GM19463 (cell line): Measurements from ENCODE around the gene DIPK1A.
A peak's percentile ranks its signal among the peaks of the same experiment; 100 is the strongest.

ENCODE experiments used
- ATAC-seq: cut with Tn5 transposase; IDR thresholded peaks from one replicate; pipeline ENCODE4 v1.9.1; 2021; ENCODE audit warnings: mild to moderate bottlenecking, moderate library complexity; ENCODE audit not compliant: unreplicated experiment

The DIPK1A gene

GRCh38 chr1:92961131-92961895 is at the start of gene DIPK1A:
TSS of gene DIPK1A (minus strand) at chr1:92961462. CDS start at chr1:92961429, 33 bp downstream.
- ATAC-seq = peak; percentile 44

GRCh38 chr1:93007941-93008577 is 46.8 kb upstream of the DIPK1A start:
- ATAC-seq = peak; percentile 58

- no peak for ATAC-seq
Measured at GRCh38 chr1:93005252-93005598, 44.0 kb upstream of the DIPK1A start.

GRCh38 chr1:93004566-93005251 is 43.4 kb upstream of the DIPK1A start:
- ATAC-seq = no peak

DNA sequence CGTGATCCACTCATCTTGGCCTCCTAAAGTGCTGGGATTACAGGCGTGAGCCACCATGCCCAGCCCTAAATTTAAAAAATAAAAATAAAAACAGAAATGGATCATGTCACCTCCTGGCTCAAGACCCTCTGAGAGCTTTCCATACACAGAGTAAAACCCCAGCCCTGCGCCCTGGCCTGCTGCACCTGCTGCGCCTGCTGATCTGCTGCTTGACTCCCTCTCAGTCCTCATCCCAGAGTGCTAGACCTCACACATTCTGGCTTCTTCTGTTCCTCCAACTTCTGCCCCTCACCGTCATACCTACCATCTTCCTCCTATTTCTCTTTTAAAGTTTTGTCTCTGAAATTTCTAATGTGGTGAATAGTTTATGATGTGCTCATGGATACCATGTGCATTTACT is 42.7 kb upstream of the DIPK1A start:
- no peak for ATAC-seq

GRCh38 chr1:93002781-93003180 is 41.5 kb upstream of the DIPK1A start:
- ATAC-seq = no peak

DNA sequence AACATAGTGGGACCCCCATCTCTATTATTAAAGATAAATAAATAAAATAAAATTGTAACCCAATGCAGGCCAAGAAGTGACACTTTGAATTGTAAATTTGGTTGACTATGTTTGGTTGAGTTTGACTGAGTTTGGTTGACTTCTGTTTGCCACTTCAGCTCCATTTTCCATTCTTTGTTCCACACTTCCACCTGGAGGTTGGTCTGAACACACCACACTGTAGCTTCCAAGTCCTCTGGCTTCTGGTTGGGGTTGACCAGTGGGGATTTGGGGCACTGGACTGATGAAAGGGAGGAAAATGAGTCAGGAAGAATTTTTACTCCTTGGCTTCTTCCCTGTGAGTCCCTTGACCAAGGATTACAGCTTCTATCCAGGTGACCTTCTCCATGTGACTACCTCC is 40.6 kb upstream of the DIPK1A start:
- no peak for ATAC-seq

GRCh38 chr1:93000751-93001175 is 39.5 kb upstream of the DIPK1A start:
- no peak for ATAC-seq

GRCh38 chr1:93000291-93000690 is 39.0 kb upstream of the DIPK1A start:
- ATAC-seq = no peak

DNA sequence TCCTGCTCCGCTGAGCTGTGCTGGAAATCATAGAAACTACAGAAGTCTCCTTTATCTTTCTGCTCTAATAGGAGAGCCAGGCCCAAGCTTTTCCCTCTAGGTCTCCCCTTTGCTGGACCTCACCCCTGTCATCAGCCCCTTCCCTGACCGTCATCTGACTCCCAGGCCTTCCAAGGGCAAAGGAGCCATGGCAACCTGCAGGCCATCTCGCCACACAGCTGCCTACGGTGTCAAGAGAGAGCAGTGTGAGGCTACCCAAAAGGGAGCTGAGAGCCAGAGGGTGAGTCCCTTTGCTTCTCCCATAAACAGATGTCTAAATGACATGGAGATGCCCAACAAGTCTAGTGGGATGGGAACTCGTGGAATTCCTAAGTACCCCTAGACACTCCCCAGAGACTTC is 37.6 kb upstream of the DIPK1A start:
- no peak for ATAC-seq

GRCh38 chr1:92995441-92996430 is 34.5 kb upstream of the DIPK1A start:
- no peak for ATAC-seq

GRCh38 chr1:92994105-92994712 is 32.9 kb upstream of the DIPK1A start:
- ATAC-seq = peak; percentile 88

DNA sequence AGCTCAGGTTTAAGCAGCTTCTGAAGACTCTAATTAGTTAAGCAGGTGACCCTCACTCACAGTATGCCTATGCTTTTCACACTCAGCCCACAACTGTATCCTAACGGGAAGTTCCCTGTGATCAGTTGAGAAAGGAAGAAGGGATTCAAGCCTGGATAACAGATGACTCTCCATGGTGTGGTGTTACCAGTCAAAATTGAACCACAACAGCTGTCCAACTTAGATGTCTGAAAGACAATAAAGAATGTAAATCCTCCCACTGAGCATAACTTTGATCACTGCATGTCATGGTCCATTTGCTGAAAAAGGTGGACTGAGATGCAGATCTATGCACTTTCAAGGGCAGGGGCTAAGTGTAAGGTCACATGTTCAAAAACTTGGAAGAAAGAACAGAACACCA is 32.3 kb upstream of the DIPK1A start:
- no peak for ATAC-seq

DNA sequence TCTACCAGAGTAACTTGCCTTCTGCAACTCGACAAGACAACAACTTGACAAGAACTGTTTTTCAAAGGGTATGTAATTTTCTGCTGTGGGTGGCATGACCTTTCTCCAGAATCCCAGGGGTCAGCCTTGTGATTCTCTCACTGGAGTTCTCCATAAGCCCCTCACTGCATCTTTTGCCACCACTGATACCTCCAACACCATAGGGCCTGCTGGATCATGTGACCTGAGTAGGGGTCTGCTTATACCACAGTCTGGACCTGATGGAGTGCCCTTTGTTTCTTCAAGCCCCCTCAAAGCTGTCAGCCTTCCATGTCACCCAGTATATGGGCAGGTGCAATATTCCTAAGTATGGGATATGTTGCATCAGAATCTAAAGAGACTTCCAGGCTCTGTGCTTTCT is 31.6 kb upstream of the DIPK1A start:
- ATAC-seq = no peak

DNA sequence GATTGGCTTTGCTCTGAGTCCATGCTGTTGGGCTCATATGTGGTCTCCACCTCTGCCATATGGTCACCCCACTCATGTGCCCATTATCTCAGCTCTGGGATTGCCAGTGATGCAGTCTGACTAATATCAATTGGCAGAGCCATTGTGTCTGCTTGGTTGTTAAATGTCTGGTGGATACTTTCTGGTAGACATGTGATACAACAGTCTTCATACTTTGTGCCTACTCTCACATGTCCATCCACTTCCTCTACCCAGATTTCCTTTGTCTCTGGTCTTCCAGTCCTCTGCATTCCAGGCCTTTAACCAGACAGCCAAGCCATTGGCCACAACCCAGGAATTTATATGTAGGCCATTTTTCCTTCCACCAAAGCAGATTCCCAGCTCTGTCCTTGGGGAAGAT is 30.8 kb upstream of the DIPK1A start:
- ATAC-seq = no peak

GRCh38 chr1:92990828-92991227 is 29.6 kb upstream of the DIPK1A start:
- no peak for ATAC-seq

DNA sequence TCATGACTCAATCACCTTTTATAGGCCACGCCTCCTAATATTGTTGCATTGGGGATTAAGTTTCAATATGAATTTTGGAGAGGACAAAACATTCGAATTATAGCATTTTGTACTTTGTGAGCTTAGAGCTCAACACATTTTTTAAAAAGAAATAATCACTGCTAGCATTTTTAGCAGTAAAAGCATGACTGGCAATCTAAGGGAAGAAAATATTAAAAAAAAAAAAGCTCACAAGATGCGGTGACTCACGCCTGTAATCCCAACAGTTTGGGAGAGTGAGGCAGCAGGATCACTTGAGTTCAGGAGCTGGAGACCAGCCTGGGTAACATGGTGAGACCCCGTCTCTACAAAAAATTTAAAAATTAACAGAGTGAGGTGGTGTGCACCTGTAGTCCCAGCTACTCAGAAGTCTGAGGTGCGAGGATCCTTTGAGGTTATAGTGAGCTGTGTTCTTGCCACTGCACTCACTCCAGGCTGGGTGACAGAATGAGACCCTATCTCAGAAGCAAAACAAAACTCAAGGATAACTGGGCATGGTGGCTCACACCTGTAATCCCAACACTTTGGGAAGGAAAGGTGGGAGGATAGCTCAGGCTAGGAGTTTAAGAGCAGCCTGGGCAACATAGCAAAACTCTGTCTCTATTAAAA is 28.8 kb upstream of the DIPK1A start:
- no peak for ATAC-seq

GRCh38 chr1:92989253-92989652 is 28.0 kb upstream of the DIPK1A start:
- no peak for ATAC-seq

DNA sequence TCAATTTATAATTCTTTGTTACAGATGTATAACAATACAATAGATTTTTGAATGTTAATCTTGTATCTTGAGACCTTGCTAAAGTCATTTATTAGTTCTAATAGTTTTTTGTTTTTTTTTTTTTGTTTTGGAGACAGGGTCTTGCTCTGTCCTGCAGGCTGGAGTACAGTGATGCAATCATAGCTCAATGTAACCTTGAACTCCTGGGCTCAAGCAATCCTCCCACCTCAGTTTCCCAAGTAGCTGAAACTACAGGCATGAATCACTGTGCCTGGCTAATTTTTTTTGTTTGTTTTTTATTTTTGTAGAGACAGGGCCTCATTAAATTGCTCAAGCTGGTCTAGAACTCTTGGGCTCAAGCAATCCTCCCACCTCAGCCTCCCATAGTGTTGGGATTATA is 26.2 kb upstream of the DIPK1A start:
- no peak for ATAC-seq

GRCh38 chr1:92985101-92985500 is 23.8 kb upstream of the DIPK1A start:
- ATAC-seq = no peak
